ENCODE measurements around the gene GNG2. TPM values are rescaled to one million over a fixed set of nuclear protein-coding genes. Genes with fewer than 3 reads are reported as not detected.

The GNG2 gene
- total and polyA plus RNA-seq, 10 of the 15 experiments (the other 5 are each of a cell fraction or from before 2014, with no cell fraction given), result 31.6 to 114 (median 66.4) TPM

DNA sequence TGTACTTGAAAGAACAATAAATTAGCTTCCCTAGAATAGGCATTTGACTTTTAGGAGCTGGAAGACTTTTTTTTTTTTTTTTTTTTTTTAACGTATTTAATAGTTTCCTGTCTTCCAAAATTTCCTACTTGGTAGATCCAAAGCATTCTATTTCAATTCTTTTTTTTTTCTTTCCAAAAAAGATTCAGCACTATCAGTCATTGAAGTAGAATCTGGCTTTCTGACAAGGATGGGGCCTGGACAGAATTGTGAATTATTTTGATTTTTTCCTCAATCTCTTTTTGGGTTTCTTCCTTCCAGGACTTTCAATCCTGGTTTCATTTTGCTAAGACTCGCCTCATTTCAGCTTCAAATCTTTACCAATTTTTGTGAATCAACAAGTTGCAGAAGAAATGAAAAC is 21.2 kb downstream of the GNG2 start:
- RAD21 ChIA-PET (ENCODE audit: unreplicated experiment), result interaction anchor here (0.8 to 12.0 kb wide), 6 partner anchors 9 to 97 kb away, joined by 4 to 197 read pairs (median 10); partner anchors contain the start of gene GNG2
- in situ Hi-C loops (cut with MboI), result no loop called here
- H3K27me3 ChIP-seq (replicated peaks in 1 of 2; ENCODE audit: control insufficient read depth in 2 of 2, insufficient read depth in 2 of 2, low read length in 1 of 2), result no peaks in the 10 kb centered on the region
- H3K27ac ChIP-seq (ENCODE audit: control insufficient read depth, insufficient read depth), result peak overlapping the region; percentile 65
- no peak for DNase-seq (ENCODE audit: low read depth, low spot score)
- no peak overlapping the region; the same call in 1 of the 2 replicates for H2AFZ ChIP-seq (ENCODE audit: control insufficient read depth, low read depth, low read length)
- FAIRE-seq, result no peak
- intact Hi-C loops (cut with micrococcal nuclease; ENCODE audit: unreplicated experiment), result loop anchor here (5.0 kb wide), 1 partner anchor 34 kb away; no protein-coding TSS in a partner anchor
- no peak overlapping the region for H3K4me3 ChIP-seq
- H3K9me3 ChIP-seq (replicated peaks; ENCODE audit: control insufficient read depth, insufficient read depth, low read length), result peaks cover 4% of the 10 kb centered on the region; the same call in 2 of the 3 replicates
- CTCF ChIA-PET, result interaction anchor here (0.6 to 1.7 kb wide), 9 partner anchors 11 to 992 kb away, joined by 3 to 11 read pairs (median 3); no protein-coding TSS in a partner anchor
- H3K79me2 ChIP-seq (ENCODE audit: control insufficient read depth, insufficient read depth, low read length), result peaks cover 32% of the 10 kb centered on the region
- no peak for ATAC-seq
- 75% methylated on average over 1 of the region's 2 CpGs for WGBS (ENCODE audit: insufficient coverage, insufficient replicate concordance, low lambda C conversion rate, missing lambda C conversion rate)
- no peak overlapping the region for H3K9ac ChIP-seq (ENCODE audit: control insufficient read depth, insufficient read depth, low read length)
- no peaks in the 10 kb centered on the region; a peak in 2 of 4 replicates for H3K36me3 ChIP-seq (ENCODE audit: control insufficient read depth in 2 of 2, insufficient read depth in 2 of 2, low read length in 1 of 2)
- POLR2A ChIA-PET, result interaction anchor here (0.6 to 2.2 kb wide), 9 partner anchors 8 to 1056 kb away, joined by 3 to 37 read pairs (median 8); partner anchors contain the start of gene GNG2
- H4K20me1 ChIP-seq (ENCODE audit: control insufficient read depth, insufficient read depth), result no peaks in the 10 kb centered on the region
- peaks cover 45% of the 10 kb centered on the region for H3K4me1 ChIP-seq (ENCODE audit: control insufficient read depth, insufficient read depth, low read length)
- SMC1A ChIA-PET (ENCODE audit: uncharacterized antibody, unreplicated experiment), result interaction anchor here (0.7 to 12.2 kb wide), 12 partner anchors 15 to 623 kb away, joined by 3 to 254 read pairs (median 4); partner anchors contain the start of gene GNG2
- BruUV-seq (replicated peaks), result no TSS peak
- H3K4me2 ChIP-seq (ENCODE audit: control insufficient read depth, insufficient read depth), result no peak overlapping the region
- TF ChIP-seq BCL11A (IDR thresholded peaks at IDR 0.05; ENCODE audit: low read depth, low read length), result no peak
- TF ChIP-seq SIN3A (IDR thresholded peaks at IDR 0.05; ENCODE audit: low read depth, low read length), result no peak
- TF ChIP-seq, protein P1, sequence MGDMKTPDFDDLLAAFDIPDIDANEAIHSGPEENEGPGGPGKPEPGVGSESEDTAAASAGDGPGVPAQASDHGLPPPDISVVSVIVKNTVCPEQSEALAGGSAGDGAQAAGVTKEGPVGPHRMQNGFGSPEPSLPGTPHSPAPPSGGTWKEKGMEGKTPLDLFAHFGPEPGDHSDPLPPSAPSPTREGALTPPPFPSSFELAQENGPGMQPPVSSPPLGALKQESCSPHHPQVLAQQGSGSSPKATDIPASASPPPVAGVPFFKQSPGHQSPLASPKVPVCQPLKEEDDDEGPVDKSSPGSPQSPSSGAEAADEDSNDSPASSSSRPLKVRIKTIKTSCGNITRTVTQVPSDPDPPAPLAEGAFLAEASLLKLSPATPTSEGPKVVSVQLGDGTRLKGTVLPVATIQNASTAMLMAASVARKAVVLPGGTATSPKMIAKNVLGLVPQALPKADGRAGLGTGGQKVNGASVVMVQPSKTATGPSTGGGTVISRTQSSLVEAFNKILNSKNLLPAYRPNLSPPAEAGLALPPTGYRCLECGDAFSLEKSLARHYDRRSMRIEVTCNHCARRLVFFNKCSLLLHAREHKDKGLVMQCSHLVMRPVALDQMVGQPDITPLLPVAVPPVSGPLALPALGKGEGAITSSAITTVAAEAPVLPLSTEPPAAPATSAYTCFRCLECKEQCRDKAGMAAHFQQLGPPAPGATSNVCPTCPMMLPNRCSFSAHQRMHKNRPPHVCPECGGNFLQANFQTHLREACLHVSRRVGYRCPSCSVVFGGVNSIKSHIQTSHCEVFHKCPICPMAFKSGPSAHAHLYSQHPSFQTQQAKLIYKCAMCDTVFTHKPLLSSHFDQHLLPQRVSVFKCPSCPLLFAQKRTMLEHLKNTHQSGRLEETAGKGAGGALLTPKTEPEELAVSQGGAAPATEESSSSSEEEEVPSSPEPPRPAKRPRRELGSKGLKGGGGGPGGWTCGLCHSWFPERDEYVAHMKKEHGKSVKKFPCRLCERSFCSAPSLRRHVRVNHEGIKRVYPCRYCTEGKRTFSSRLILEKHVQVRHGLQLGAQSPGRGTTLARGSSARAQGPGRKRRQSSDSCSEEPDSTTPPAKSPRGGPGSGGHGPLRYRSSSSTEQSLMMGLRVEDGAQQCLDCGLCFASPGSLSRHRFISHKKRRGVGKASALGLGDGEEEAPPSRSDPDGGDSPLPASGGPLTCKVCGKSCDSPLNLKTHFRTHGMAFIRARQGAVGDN (IDR thresholded peaks at IDR 0.05), result no peak
- no peak for TF ChIP-seq FOS (IDR thresholded peaks at IDR 0.05; ENCODE audit: borderline replicate concordance, extremely low read depth, insufficient read length)
- TF ChIP-seq, protein P2, sequence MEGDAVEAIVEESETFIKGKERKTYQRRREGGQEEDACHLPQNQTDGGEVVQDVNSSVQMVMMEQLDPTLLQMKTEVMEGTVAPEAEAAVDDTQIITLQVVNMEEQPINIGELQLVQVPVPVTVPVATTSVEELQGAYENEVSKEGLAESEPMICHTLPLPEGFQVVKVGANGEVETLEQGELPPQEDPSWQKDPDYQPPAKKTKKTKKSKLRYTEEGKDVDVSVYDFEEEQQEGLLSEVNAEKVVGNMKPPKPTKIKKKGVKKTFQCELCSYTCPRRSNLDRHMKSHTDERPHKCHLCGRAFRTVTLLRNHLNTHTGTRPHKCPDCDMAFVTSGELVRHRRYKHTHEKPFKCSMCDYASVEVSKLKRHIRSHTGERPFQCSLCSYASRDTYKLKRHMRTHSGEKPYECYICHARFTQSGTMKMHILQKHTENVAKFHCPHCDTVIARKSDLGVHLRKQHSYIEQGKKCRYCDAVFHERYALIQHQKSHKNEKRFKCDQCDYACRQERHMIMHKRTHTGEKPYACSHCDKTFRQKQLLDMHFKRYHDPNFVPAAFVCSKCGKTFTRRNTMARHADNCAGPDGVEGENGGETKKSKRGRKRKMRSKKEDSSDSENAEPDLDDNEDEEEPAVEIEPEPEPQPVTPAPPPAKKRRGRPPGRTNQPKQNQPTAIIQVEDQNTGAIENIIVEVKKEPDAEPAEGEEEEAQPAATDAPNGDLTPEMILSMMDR (IDR thresholded peaks at IDR 0.05 in 2 of 3, conservative IDR thresholded peaks at IDR 0.05 in 1 of 3; ENCODE audit: control insufficient read depth in 2 of 3, extremely low read depth in 1 of 3, insufficient read depth in 1 of 3, low read depth in 3 of 3, low read length in 3 of 3), result no peak
- TF ChIP-seq ATF7 (IDR thresholded peaks at IDR 0.05; ENCODE audit: low read depth), result no peak
- TF ChIP-seq RFX5 (IDR thresholded peaks at IDR 0.05; ENCODE audit: low read depth, low read length), result no peak
- no peak for TF ChIP-seq PML (IDR thresholded peaks at IDR 0.05; ENCODE audit: low read length)
- no peak for TF ChIP-seq CEBPB (IDR thresholded peaks at IDR 0.05; ENCODE audit: borderline replicate concordance in 1 of 2, low read depth in 2 of 2, low read length in 2 of 2)
- TF ChIP-seq, protein P3, sequence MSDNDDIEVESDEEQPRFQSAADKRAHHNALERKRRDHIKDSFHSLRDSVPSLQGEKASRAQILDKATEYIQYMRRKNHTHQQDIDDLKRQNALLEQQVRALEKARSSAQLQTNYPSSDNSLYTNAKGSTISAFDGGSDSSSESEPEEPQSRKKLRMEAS (IDR thresholded peaks at IDR 0.05; ENCODE audit: low read depth, low read length), result no peak
- no peak for TF ChIP-seq IKZF2 (IDR thresholded peaks at IDR 0.05)
- TF ChIP-seq, protein P4, sequence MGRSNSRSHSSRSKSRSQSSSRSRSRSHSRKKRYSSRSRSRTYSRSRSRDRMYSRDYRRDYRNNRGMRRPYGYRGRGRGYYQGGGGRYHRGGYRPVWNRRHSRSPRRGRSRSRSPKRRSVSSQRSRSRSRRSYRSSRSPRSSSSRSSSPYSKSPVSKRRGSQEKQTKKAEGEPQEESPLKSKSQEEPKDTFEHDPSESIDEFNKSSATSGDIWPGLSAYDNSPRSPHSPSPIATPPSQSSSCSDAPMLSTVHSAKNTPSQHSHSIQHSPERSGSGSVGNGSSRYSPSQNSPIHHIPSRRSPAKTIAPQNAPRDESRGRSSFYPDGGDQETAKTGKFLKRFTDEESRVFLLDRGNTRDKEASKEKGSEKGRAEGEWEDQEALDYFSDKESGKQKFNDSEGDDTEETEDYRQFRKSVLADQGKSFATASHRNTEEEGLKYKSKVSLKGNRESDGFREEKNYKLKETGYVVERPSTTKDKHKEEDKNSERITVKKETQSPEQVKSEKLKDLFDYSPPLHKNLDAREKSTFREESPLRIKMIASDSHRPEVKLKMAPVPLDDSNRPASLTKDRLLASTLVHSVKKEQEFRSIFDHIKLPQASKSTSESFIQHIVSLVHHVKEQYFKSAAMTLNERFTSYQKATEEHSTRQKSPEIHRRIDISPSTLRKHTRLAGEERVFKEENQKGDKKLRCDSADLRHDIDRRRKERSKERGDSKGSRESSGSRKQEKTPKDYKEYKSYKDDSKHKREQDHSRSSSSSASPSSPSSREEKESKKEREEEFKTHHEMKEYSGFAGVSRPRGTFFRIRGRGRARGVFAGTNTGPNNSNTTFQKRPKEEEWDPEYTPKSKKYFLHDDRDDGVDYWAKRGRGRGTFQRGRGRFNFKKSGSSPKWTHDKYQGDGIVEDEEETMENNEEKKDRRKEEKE (IDR thresholded peaks at IDR 0.05), result no peak
